DOHH2 (cell line): ENCODE results near the gene RIPOR3.

Source experiments
- H3F3A ChIP-seq: fragments of 200-600 bp; sonication (generic), shearing (Covaris generic); 2 replicates; pipeline ENCODE4 v1.6.0; 2016; ENCODE audit warnings: antibody characterized with exemption, mild to moderate bottlenecking; ENCODE audit not compliant: control insufficient read depth, insufficient read depth
- H3K27ac ChIP-seq: fragments of 200-600 bp; sonication (generic); 2 replicates; pipeline ENCODE4 v1.5.1; 2014; ENCODE audit warnings: low read depth, mild to moderate bottlenecking, low read length, moderate library complexity
- H3K27me3 ChIP-seq: fragments of 200-600 bp; sonication (generic); 2 replicates; pipeline ENCODE4 v1.6.1; 2014; ENCODE audit warnings: mild to moderate bottlenecking, low read length, mixed read lengths; ENCODE audit not compliant: control insufficient read depth
- H3K36me3 ChIP-seq: fragments of 200-600 bp; sonication (generic); 2 replicates; pipeline ENCODE4 v1.6.1; 2014; ENCODE audit warnings: mild to moderate bottlenecking, low read length, moderate library complexity, mixed read lengths; ENCODE audit not compliant: control insufficient read depth
- H3K4me1 ChIP-seq: fragments of 200-600 bp; sonication (generic); 2 replicates; pipeline ENCODE4 v1.6.1; 2014; ENCODE audit warnings: mild to moderate bottlenecking, low read length, mixed read lengths; ENCODE audit not compliant: control insufficient read depth
- H3K4me2 ChIP-seq: fragments of 200-600 bp; sonication (generic); 2 replicates; pipeline ENCODE4 v1.6.0; 2014; ENCODE audit warnings: mild to moderate bottlenecking, low read length, moderate library complexity
- H3K4me3 ChIP-seq: fragments of 200-600 bp; sonication (generic); 2 replicates; pipeline ENCODE4 v1.5.1; 2014; ENCODE audit warnings: mild to moderate bottlenecking, low read length, mixed read lengths
- H3K79me2 ChIP-seq: fragments of 200-600 bp; sonication (generic); 2 replicates; pipeline ENCODE4 v1.6.1; 2014; ENCODE audit warnings: mild to moderate bottlenecking, low read length, mixed read lengths; ENCODE audit not compliant: control insufficient read depth
- H3K9me2 ChIP-seq: fragments of 200-600 bp; sonication (generic); replicated peaks from 2 replicates; pipeline ENCODE4 v1.6.1; 2014; ENCODE audit warnings: mild to moderate bottlenecking, low read length, mixed read lengths; ENCODE audit not compliant: control insufficient read depth
- H3K9me3 ChIP-seq: fragments of 200-600 bp; sonication (generic); 2 replicates; pipeline ENCODE4 v1.6.1; 2014; ENCODE audit warnings: antibody characterized with exemption, low read length, mixed read lengths; ENCODE audit not compliant: control insufficient read depth, insufficient read depth
- H4K20me1 ChIP-seq: fragments of 200-600 bp; sonication (generic); 2 replicates; pipeline ENCODE4 v1.6.0; 2014; ENCODE audit warnings: low read depth, mild to moderate bottlenecking, antibody characterized with exemption, low read length, moderate library complexity; ENCODE audit not compliant: control insufficient read depth, insufficient read depth
- CTCF ChIP-seq: fragments of 200-600 bp; sonication (generic); IDR thresholded peaks from one replicate; pipeline ENCODE4 v1.5.1; 2014; ENCODE audit warnings: antibody characterized with exemption, mild to moderate bottlenecking, low read depth, low read length; ENCODE audit not compliant: poor library complexity, severe bottlenecking
- EZH2phosphoT487 ChIP-seq: fragments of 200-600 bp; sonication (generic); IDR thresholded peaks from 2 replicates; pipeline ENCODE4 v1.6.1; 2017; ENCODE audit warnings: borderline replicate concordance, mild to moderate bottlenecking, antibody characterized with exemption, low read length, moderate library complexity, mixed read lengths

Gene RIPOR3

GRCh38 chr20:50592282-50593004 is 98.9 kb downstream of the RIPOR3 start:
- Histone ChIP-seq H3K9me3 (no peaks in the 10 kb centered on the region), H3K36me3 (no peaks in the 10 kb centered on the region), H3F3A (no peaks in the 10 kb centered on the region), H3K27me3 (peaks cover 16% of the 10 kb centered on the region), H4K20me1 (no peaks in the 10 kb centered on the region), H3K4me1 (no peaks in the 10 kb centered on the region), H3K79me2 (no peaks in the 10 kb centered on the region), H3K9me2 (no peaks in the 10 kb centered on the region), H3K4me2 (no peak overlapping the region), H3K27ac (no peak overlapping the region), H3K4me3 (no peak overlapping the region)
- TF ChIP-seq EZH2phosphoT487 = no peak
- TF ChIP-seq CTCF = no peak

GRCh38 chr20:50591233-50591852 is 100.0 kb downstream of the RIPOR3 start:
- peaks cover 16% of the 10 kb centered on the region for H3K27me3 ChIP-seq
- H3K4me1 ChIP-seq = no peaks in the 10 kb centered on the region
- TF ChIP-seq EZH2phosphoT487 (no peak), CTCF (no peak)
- H3K36me3 ChIP-seq = no peaks in the 10 kb centered on the region
- no peaks in the 10 kb centered on the region for H3K9me3 ChIP-seq
- no peak overlapping the region for H3K27ac ChIP-seq
- no peaks in the 10 kb centered on the region for H4K20me1 ChIP-seq
- H3K79me2 ChIP-seq = no peaks in the 10 kb centered on the region
- no peaks in the 10 kb centered on the region for H3K9me2 ChIP-seq
- no peak overlapping the region for H3K4me3 ChIP-seq
- no peak overlapping the region for H3K4me2 ChIP-seq
- H3F3A ChIP-seq = no peaks in the 10 kb centered on the region

GRCh38 chr20:50590348-50590664 is 101.0 kb downstream of the RIPOR3 start:
- H3K27me3 ChIP-seq = peaks cover 11% of the 10 kb centered on the region
- H3K27ac ChIP-seq = no peak overlapping the region
- H3K79me2 ChIP-seq = no peaks in the 10 kb centered on the region
- no peak overlapping the region for H3K4me3 ChIP-seq
- no peaks in the 10 kb centered on the region for H4K20me1 ChIP-seq
- TF ChIP-seq CTCF (no peak), EZH2phosphoT487 (no peak)
- H3K36me3 ChIP-seq = no peaks in the 10 kb centered on the region
- H3F3A ChIP-seq = no peaks in the 10 kb centered on the region
- no peaks in the 10 kb centered on the region for H3K9me2 ChIP-seq
- no peak overlapping the region for H3K4me2 ChIP-seq
- H3K4me1 ChIP-seq = no peaks in the 10 kb centered on the region
- H3K9me3 ChIP-seq = no peaks in the 10 kb centered on the region
